ENCODE data around the gene LRRC4C. TPM values are rescaled to one million over a fixed set of nuclear protein-coding genes. Genes with fewer than 3 reads are reported as not detected.

LRRC4C gene
- total and polyA plus RNA-seq, 2 experiments from 2014 or later: 0.35 to 1.1 TPM

- no peaks in the 10 kb centered on the region for H3K79me2 ChIP-seq (replicated peaks; ENCODE audit: insufficient read depth)
These were observed 324.5 kb downstream of the LRRC4C start for GRCh38 chr11:41134971-41135370.

More at GRCh38 chr11:41134971-41135370, 324.5 kb downstream of the LRRC4C start:
- Mint-ChIP-seq H3K4me3 (no peak overlapping the region), H3K4me1 (peaks cover 6% of the 10 kb centered on the region), H3K36me3 (ENCODE audit: low read depth) (no peaks in the 10 kb centered on the region), H3K27ac (no peak overlapping the region), H3K9me3 (no peaks in the 10 kb centered on the region), H3K27me3 (ENCODE audit: insufficient read depth, low read depth, poor library complexity) (no peaks in the 10 kb centered on the region)
- Histone ChIP-seq H4K20me1 (replicated peaks; ENCODE audit: insufficient read depth) (no peaks in the 10 kb centered on the region), H3K4me1 (ENCODE audit: insufficient read depth) (peaks cover 7% of the 10 kb centered on the region; the same call in 1 of the 2 replicates), H3K9me2 (ENCODE audit: insufficient read depth) (peaks cover 5% of the 10 kb centered on the region; the same call in 1 of the 2 replicates), H3K36me3 (ENCODE audit: insufficient read depth) (no peaks in the 10 kb centered on the region), H3F3A (replicated peaks; ENCODE audit: low read depth) (no peaks in the 10 kb centered on the region), H3K27me3 (ENCODE audit: insufficient read depth) (no peaks in the 10 kb centered on the region), H3K4me2 (no peak overlapping the region), H3K4me3 (no peak overlapping the region), H3K27ac (ENCODE audit: low read depth) (no peak overlapping the region), H2AFZ (peak overlapping the region; percentile 50; the same call in 1 of the 2 replicates)
- DNase-seq (ENCODE audit: low spot score) (no peak), ATAC-seq (no peak)
- no peak for TF ChIP-seq REST (IDR thresholded peaks at IDR 0.05; ENCODE audit: unreplicated experiment)
- no peak for TF ChIP-seq CTCF (conservative IDR thresholded peaks at IDR 0.05; ENCODE audit: low read depth in 2 of 2)
- no peak for TF ChIP-seq CREB1 (CRISPR knock-in tag; IDR thresholded peaks at IDR 0.05; ENCODE audit: low read depth)
- TF ChIP-seq NANOG (IDR thresholded peaks at IDR 0.05; ENCODE audit: borderline replicate concordance): no peak
- no peak for TF ChIP-seq POLR2AphosphoS5 (IDR thresholded peaks at IDR 0.05; ENCODE audit: low read depth)
- TF ChIP-seq ETS1 (IDR thresholded peaks at IDR 0.05): no peak
- no peak for TF ChIP-seq ZNF114 (CRISPR knock-in tag; IDR thresholded peaks at IDR 0.05)
- no peak for TF ChIP-seq STAT1 (IDR thresholded peaks at IDR 0.05; ENCODE audit: unreplicated experiment)
- TF ChIP-seq JUNB (IDR thresholded peaks at IDR 0.05; ENCODE audit: unreplicated experiment): no peak

All from GM23338 (cell line).